ENCODE measurements around the gene PRR22. TPM values are rescaled to one million over a fixed set of nuclear protein-coding genes. Genes with fewer than 3 reads are reported as not detected.

The PRR22 gene
- total and polyA plus RNA-seq, 9 of the 15 experiments (the other 6 are each of a cell fraction or from before 2014, with no cell fraction given): 0.03 to 12.0 (median 2.0) TPM; not detected in 1

DNA sequence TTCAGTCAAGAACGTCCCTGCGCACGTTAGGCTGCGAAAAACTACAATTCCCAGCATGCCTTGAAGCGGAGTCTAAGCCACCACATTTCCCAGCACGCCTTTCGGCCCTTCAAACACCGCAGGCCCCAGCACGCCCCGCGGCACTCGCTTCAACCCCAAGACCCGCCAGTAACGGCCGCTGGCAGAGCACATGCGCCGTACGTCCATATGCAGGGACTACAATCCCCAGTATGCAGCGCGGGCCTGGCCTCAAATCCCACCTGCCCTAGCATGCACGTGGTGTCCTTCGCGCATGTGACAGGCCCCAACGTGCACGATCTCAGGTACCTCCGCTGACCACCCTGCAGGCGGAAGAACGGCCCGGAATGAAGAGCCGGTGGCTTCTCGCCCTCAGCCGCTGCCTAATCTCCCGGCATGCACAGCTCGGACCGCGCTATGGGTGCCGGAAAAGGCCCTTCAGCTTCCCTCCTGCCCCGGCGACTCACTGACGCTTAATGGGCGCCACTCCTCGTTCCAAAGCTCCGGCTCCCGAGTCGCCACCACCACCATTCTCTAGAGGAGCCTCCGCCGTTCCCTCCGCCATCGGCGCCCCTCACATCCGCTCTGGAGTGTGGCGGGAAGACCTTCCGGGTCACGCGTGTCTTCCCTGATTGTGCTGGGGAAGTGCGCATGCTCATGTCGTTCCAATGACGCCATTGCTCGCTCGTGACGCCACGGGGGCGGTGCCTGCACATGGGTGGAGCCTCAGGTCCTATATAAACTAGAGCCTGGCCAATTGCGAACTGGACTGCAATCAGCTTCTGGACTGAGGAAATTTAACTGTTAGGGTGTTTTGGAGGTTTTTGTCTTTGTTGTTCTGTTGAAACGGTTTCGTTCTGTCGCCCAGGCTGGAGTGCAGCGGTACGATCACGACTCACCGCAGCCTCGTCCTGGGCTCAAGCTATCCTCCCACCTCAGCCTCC lies 6.3 kb upstream of the PRR22 start, which contains the start of gene DUS3L (continued):
- TF ChIP-seq, protein P1, sequence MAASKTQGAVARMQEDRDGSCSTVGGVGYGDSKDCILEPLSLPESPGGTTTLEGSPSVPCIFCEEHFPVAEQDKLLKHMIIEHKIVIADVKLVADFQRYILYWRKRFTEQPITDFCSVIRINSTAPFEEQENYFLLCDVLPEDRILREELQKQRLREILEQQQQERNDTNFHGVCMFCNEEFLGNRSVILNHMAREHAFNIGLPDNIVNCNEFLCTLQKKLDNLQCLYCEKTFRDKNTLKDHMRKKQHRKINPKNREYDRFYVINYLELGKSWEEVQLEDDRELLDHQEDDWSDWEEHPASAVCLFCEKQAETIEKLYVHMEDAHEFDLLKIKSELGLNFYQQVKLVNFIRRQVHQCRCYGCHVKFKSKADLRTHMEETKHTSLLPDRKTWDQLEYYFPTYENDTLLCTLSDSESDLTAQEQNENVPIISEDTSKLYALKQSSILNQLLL (CRISPR knock-in tag; IDR thresholded peaks at IDR 0.05; ENCODE audit: borderline replicate concordance): no peak
- peak; percentile 61; the same call in 1 of the 2 replicates for TF ChIP-seq NBN (IDR thresholded peaks at IDR 0.05; ENCODE audit: low read depth)
- no peak for TF ChIP-seq HNRNPH1 (optimal IDR thresholded peaks at IDR 0.05; ENCODE audit: low read depth, low read length)
- TF ChIP-seq, protein P2, sequence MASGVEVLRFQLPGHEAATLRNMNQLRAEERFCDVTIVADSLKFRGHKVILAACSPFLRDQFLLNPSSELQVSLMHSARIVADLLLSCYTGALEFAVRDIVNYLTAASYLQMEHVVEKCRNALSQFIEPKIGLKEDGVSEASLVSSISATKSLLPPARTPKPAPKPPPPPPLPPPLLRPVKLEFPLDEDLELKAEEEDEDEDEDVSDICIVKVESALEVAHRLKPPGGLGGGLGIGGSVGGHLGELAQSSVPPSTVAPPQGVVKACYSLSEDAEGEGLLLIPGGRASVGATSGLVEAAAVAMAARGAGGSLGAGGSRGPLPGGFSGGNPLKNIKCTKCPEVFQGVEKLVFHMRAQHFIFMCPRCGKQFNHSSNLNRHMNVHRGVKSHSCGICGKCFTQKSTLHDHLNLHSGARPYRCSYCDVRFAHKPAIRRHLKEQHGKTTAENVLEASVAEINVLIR (CRISPR knock-in tag; IDR thresholded peaks at IDR 0.05): peak; percentile 88
- TF ChIP-seq ZBTB17 (CRISPR knock-in tag; IDR thresholded peaks at IDR 0.05): peak; percentile 73
- no peak for TF ChIP-seq ETV6 (IDR thresholded peaks at IDR 0.05; ENCODE audit: borderline replicate concordance in 1 of 2, low read depth in 2 of 2, low read length in 1 of 2)
- TF ChIP-seq ETV6 (CRISPR knock-in tag; IDR thresholded peaks at IDR 0.05; ENCODE audit: borderline replicate concordance): peak; percentile 60; the same call in 1 of the 2 replicates
- peak in 2 of 3 experiments; percentile 57 to 83 for TF ChIP-seq YY1 (IDR thresholded peaks at IDR 0.05; ENCODE audit: borderline replicate concordance in 1 of 3, control insufficient read depth in 1 of 3, extremely low read depth in 1 of 3, insufficient read depth in 3 of 3, insufficient read length in 1 of 3, insufficient replicate concordance in 2 of 3, low read depth in 1 of 3, low read length in 2 of 3)
- TF ChIP-seq, protein P3, sequence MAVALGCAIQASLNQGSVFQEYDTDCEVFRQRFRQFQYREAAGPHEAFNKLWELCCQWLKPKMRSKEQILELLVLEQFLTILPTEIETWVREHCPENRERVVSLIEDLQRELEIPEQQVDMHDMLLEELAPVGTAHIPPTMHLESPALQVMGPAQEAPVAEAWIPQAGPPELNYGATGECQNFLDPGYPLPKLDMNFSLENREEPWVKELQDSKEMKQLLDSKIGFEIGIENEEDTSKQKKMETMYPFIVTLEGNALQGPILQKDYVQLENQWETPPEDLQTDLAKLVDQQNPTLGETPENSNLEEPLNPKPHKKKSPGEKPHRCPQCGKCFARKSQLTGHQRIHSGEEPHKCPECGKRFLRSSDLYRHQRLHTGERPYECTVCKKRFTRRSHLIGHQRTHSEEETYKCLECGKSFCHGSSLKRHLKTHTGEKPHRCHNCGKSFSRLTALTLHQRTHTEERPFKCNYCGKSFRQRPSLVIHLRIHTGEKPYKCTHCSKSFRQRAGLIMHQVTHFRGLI (CRISPR knock-in tag; IDR thresholded peaks at IDR 0.05): no peak
- no peak for TF ChIP-seq DPF2 (IDR thresholded peaks at IDR 0.05)
- no peak for TF ChIP-seq KDM2B (CRISPR knock-in tag; IDR thresholded peaks at IDR 0.05)
- TF ChIP-seq UBTF (IDR thresholded peaks at IDR 0.05; ENCODE audit: borderline replicate concordance in 1 of 2, low read depth in 2 of 2, low read length in 2 of 2): no peak
- no peak for TF ChIP-seq SMC3 (conservative IDR thresholded peaks at IDR 0.05; ENCODE audit: insufficient read depth, low read depth, low read length)
- TF ChIP-seq ZNF644 (tag; IDR thresholded peaks at IDR 0.05; ENCODE audit: low read depth): peak; percentile 31; the same call in 1 of the 2 replicates
- TF ChIP-seq TCF7L2 (IDR thresholded peaks at IDR 0.05; ENCODE audit: low read depth, low read length): peak; percentile 40
- peak; percentile 98 for TF ChIP-seq RBFOX2 (IDR thresholded peaks at IDR 0.05; ENCODE audit: low read depth, low read length)
- TF ChIP-seq DNMT1 (IDR thresholded peaks at IDR 0.05): no peak
- peak; percentile 100 for TF ChIP-seq EP400 (IDR thresholded peaks at IDR 0.05)

All from K562 (cell line).